D341Med (cell line): ENCODE data around the gene STMP1.

Experiments
- DNase-seq: peaks from one replicate; pipeline ENCODE4 v3.0.0; 2012; ENCODE audit warnings: low spot score

STMP1 gene

DNA sequence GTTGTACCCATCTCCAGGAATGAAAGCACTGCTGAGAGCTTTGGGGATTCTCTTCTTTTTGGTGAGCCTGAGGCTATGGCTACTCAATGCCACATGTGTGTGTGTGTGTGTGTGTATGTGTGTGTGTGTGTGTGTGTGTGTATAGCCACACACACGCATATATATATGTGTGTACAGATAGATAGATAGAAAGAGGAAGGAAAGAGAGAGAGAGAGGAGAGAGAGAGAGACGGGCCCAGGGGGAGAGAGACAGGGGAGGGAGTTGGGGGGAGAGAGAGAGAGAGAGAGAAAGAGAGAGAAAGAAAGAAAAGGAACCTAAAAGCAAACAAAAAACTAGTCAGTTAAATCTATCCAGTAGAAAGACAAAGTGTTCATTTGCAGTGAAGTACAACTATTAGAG, 57.4 kb downstream of the STMP1 start:
- DNase-seq: no peak

- no peak for DNase-seq
Measured at GRCh38 chr7:135721198-135721820, 59.0 kb downstream of the STMP1 start.

DNA sequence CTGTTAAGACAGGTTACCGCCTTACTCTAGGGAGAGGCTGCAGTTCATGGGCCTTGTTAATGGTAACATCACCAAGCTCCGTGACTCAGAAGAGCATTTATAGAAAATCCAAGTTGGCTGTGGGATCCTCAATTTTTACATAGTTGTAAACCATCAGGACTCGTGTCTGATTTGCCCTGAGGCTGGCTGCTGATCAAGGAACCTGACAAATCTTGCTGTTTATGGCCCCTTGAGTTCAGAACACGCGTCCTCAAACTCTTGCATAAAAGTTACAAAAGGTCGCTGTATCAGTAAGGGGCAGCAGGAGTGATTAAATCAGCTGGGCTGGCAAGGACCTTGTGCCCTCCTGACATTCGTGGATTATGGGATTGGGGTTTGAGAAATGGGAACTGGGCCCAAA, 61.1 kb downstream of the STMP1 start:
- DNase-seq: no peak
